ENCODE data around the gene XXYLT1.
"Not testable (repeated sequence)": the region's sequence is repeated elsewhere in the genome, so short reads cannot be mapped to it uniquely, and the experiment has no call there.

Gene XXYLT1

GRCh38 chr3:195302431-195302830 is 31.5 kb upstream of the XXYLT1 start:
- Histone ChIP-seq H3K27me3 (replicated peaks; ENCODE audit: control insufficient read depth, insufficient read depth, low read length) (no peaks in the 10 kb centered on the region), H3K4me3 (replicated peaks; ENCODE audit: low read depth, low read length) (no peak overlapping the region), H3K36me3 (ENCODE audit: control insufficient read depth, insufficient read depth, low read length) (peaks cover 6% of the 10 kb centered on the region)
- TF ChIP-seq, protein P1, sequence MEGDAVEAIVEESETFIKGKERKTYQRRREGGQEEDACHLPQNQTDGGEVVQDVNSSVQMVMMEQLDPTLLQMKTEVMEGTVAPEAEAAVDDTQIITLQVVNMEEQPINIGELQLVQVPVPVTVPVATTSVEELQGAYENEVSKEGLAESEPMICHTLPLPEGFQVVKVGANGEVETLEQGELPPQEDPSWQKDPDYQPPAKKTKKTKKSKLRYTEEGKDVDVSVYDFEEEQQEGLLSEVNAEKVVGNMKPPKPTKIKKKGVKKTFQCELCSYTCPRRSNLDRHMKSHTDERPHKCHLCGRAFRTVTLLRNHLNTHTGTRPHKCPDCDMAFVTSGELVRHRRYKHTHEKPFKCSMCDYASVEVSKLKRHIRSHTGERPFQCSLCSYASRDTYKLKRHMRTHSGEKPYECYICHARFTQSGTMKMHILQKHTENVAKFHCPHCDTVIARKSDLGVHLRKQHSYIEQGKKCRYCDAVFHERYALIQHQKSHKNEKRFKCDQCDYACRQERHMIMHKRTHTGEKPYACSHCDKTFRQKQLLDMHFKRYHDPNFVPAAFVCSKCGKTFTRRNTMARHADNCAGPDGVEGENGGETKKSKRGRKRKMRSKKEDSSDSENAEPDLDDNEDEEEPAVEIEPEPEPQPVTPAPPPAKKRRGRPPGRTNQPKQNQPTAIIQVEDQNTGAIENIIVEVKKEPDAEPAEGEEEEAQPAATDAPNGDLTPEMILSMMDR (IDR thresholded peaks at IDR 0.05; ENCODE audit: insufficient read depth, low read length, poor library complexity, severe bottlenecking) = no peak
- DNase-seq (ENCODE audit: extremely low read depth, insufficient read length) = no peak

DNA sequence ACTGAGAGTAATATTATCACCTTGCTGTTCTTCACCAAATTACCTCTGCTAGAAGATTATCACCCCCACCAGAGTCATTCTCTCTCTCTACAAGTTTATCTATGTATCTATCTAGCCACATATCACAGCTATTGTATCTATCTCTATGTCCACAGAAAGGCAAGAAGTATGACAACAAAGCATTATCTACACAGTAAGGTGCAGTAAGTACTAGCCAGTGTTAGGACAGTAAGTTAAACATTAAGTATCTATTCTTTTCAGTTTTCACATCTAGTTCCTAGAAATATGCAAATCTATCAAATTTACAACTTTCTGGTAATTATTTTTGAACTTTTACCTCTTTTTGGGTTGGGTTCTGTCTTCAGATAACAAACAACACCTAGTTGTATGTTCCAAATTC is 26.5 kb upstream of the XXYLT1 start:
- Histone ChIP-seq H3K4me3 (replicated peaks; ENCODE audit: low read depth, low read length) (no peak overlapping the region), H3K36me3 (ENCODE audit: control insufficient read depth, insufficient read depth, low read length) (peaks cover 3% of the 10 kb centered on the region), H3K27me3 (replicated peaks; ENCODE audit: control insufficient read depth, insufficient read depth, low read length) (no peaks in the 10 kb centered on the region)
- no peak for DNase-seq (ENCODE audit: extremely low read depth, insufficient read length)
- TF ChIP-seq, protein P1 (IDR thresholded peaks at IDR 0.05; ENCODE audit: insufficient read depth, low read length, poor library complexity, severe bottlenecking) = no peak

DNA sequence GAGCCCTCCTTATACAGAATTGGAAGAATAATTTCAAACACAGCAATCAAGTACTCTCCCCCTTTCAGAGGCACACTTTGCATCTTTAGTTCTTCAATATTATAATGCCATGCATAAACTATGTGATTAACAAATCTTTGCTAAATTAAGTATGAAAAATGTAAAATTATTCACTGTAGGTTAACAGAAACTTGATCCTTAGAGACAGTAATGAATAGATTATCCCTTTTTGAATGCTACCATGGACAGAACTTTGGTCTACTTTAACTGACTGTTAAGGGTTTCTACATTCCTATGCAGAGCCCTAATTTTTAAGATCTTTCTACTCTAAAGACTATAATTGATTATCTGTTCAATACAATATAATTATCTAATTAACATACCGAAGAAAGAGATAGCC is 25.7 kb upstream of the XXYLT1 start:
- TF ChIP-seq, protein P1 (IDR thresholded peaks at IDR 0.05; ENCODE audit: insufficient read depth, low read length, poor library complexity, severe bottlenecking) = no peak
- Histone ChIP-seq H3K27me3 (replicated peaks; ENCODE audit: control insufficient read depth, insufficient read depth, low read length) (no peaks in the 10 kb centered on the region), H3K4me3 (replicated peaks; ENCODE audit: low read depth, low read length) (no peak overlapping the region), H3K36me3 (ENCODE audit: control insufficient read depth, insufficient read depth, low read length) (peaks cover 3% of the 10 kb centered on the region)
- no peak for DNase-seq (ENCODE audit: extremely low read depth, insufficient read length)

DNA sequence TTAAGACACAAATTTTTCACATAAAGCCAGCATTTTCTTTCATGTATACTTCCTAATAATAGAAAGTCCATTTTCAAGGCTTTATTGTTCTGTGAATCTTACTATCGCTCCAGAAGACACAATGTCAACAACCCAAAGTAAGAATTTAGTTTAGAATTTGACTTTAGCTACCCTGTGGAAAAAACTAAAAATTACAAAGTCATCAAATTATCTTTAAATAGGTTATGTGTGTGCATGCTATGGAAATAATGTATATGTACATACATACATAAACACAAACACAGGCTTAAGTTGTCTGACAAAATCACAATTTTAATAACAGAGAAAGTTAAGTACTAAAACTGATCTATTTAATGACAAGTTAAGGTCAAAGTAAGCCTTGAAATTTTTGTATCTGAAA is 20.2 kb upstream of the XXYLT1 start:
- TF ChIP-seq, protein P1 (IDR thresholded peaks at IDR 0.05; ENCODE audit: insufficient read depth, low read length, poor library complexity, severe bottlenecking) = no peak
- peaks cover 3% of the 10 kb centered on the region for H3K36me3 ChIP-seq (ENCODE audit: control insufficient read depth, insufficient read depth, low read length)
- DNase-seq (ENCODE audit: extremely low read depth, insufficient read length) = no peak
- H3K4me3 ChIP-seq (replicated peaks; ENCODE audit: low read depth, low read length) = no peak overlapping the region
- H3K27me3 ChIP-seq (replicated peaks; ENCODE audit: control insufficient read depth, insufficient read depth, low read length) = no peaks in the 10 kb centered on the region

- DNase-seq (ENCODE audit: extremely low read depth, insufficient read length); H3K36me3 ChIP-seq (ENCODE audit: control insufficient read depth, insufficient read depth, low read length); H3K4me3 ChIP-seq (replicated peaks; ENCODE audit: low read depth, low read length); H3K27me3 ChIP-seq (replicated peaks; ENCODE audit: control insufficient read depth, insufficient read depth, low read length): not testable (repeated sequence)
Observed at GRCh38 chr3:195290643-195291042, 19.7 kb upstream of the XXYLT1 start.

DNA sequence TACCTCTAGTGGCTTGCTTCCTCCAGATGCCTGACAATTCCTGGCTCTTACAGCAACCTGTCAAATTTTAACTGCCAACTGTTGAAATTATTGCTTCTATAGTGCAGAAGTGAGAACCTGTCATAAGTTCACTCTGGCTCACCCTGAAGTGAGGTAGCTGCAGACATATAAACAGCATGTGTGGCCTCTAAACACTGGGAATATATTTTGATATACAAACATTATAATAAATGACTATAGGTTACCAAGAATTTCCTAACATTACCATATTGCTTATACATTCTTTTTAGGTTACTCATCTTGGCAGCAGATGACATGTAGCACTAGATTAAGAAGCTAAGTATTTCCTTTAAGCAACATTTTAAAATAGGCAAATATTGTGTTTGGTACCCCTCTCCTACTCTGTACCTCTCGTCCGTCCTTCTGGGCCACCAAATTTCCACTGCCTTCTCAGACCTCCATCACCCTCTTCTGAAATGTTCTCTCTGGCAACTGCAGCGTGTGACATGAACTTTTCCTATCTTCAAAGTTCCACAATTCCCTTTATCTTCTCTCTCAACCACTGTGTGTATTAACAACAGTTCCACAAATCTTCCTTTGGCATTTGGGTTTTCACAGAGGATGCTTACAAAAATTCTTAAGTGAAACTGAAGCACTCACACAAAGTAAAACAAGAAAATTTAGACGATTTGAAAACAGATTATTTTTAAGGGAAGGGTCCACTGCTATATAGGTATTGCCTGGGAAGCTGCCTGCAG is 15.3 kb upstream of the XXYLT1 start:
- TF ChIP-seq, protein P1 (IDR thresholded peaks at IDR 0.05; ENCODE audit: insufficient read depth, low read length, poor library complexity, severe bottlenecking) = no peak
- Histone ChIP-seq H3K27me3 (replicated peaks; ENCODE audit: control insufficient read depth, insufficient read depth, low read length) (no peaks in the 10 kb centered on the region), H3K36me3 (ENCODE audit: control insufficient read depth, insufficient read depth, low read length) (peaks cover 5% of the 10 kb centered on the region), H3K4me3 (replicated peaks; ENCODE audit: low read depth, low read length) (no peak overlapping the region)
- no peak for DNase-seq (ENCODE audit: extremely low read depth, insufficient read length)
